HG03066 (cell line): ENCODE measurements around the gene ACADS.

Experiments
- ATAC-seq: cut with Tn5 transposase; IDR thresholded peaks from one replicate; pipeline ENCODE4 v1.9.1; 2021; ENCODE audit warnings: low read depth; ENCODE audit not compliant: unreplicated experiment

Gene ACADS

GRCh38 chr12:120783197-120783596 lies 57.6 kb downstream of the ACADS start:
- no peak for ATAC-seq

DNA sequence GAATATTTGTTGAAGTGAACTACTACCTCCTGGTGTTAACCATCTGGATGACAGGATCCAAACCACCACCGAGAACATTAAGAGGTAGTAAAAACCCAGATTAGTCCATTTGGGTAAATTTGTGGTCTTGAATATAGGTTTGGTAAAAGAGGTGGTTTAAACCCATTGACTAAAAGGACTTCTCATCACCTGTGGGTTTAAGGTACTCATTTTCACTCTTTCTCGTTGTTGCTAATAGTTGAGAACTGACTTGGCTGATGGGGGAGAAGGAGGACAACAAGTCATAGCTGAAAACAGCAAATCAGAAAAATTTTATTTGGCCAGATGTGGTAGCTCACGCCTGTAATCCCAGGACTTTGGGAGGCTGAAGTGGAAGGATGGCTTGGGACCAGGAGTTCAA lies 59.2 kb downstream of the ACADS start:
- ATAC-seq = no peak

DNA sequence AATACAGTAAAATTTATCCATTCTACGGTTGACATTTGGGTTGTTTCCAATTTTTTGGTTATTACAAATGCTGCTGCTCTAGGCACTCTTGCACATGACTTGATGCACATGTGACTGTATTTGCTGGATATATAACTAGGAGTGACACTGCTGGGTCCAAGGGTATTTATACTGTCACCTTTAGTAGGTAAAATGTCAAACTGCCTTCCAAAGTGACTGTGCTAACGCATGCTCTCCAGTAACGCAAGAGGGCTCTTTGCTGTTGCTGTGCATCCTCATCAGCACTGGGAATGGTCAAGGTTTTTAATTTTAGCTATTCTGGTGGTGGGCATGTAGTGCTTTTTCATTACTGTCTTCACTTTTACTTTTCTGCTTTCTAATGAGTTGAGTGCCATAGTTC lies 62.3 kb downstream of the ACADS start:
- no peak for ATAC-seq
